A549 (cell line): ENCODE results near the gene KCNIP3. TPM values are rescaled to one million over a fixed set of nuclear protein-coding genes. Genes with fewer than 3 reads are reported as not detected.

Experiments
- ATAC-seq, 2 experiments: fragments of 200-7000 bp in 1 of 2; fragments of >200 bp in 1 of 2; cut with Nextera tagmentation in 1 of 2; cut with Tn5 transposase in 1 of 2; 3 replicates each; pipeline versions ENCODE4 v1.8.0 to v1.9.1; 2018 to 2020; ENCODE audit warnings: mild to moderate bottlenecking in 1 of 2, moderate library complexity in 1 of 2
- CTCF ChIA-PET: fragments of 300-600 bp; sonication (Branson Sonifier 250); formaldehyde crosslinking; extraction: SDS; loops from one replicate; lab custom pipeline; 2021; ENCODE audit warnings: antibody characterized with exemption, inconsistent platforms; lab: Yijun Ruan, JAX
- POLR2A ChIA-PET: fragments of 350-600 bp; formaldehyde crosslinking; extraction: SDS; loops from one replicate; lab custom pipeline; 2021; ENCODE audit warnings: antibody characterized with exemption, inconsistent platforms; lab: Yijun Ruan, JAX
- DNase-seq, 2 experiments: peaks; one replicate each; pipeline versions ENCODE4 v3.0.0 to v3.0.0-alpha.2; 2011 to 2016; ENCODE audit warnings: low read depth in 1 of 2, low spot score in 1 of 2
- FAIRE-seq: peaks from 2 replicates; lab custom pipeline; 2011; peaks lifted over from hg19 to GRCh38; lab: Jason Lieb, UNC
- H3K27ac ChIP-seq, 2 experiments: fragments of >200 bp; sonication (Bioruptor Twin); formaldehyde crosslinking; 3 replicates each; pipeline ENCODE4 v1.5.1; 2016 to 2017
- H3K4me1 ChIP-seq: fragments of >200 bp; sonication (Bioruptor Twin); formaldehyde crosslinking; 3 replicates; pipeline ENCODE4 v1.6.1; 2016
- H3K4me2 ChIP-seq: fragments of >200 bp; sonication (Bioruptor Twin); formaldehyde crosslinking; 3 replicates; pipeline ENCODE4 v1.6.1; 2016
- H3K4me3 ChIP-seq: fragments of >200 bp; sonication (Bioruptor Twin); formaldehyde crosslinking; 3 replicates; pipeline ENCODE4 v1.5.1; 2016
- H3K9me3 ChIP-seq: fragments of >200 bp; sonication (Bioruptor Twin); formaldehyde crosslinking; 3 replicates; pipeline ENCODE4 v1.6.1; 2016
- BHLHE40 ChIP-seq: IDR thresholded peaks from 2 replicates; pipeline ENCODE4 v1.6.1; 2012; ENCODE audit warnings: low read depth, low read length, inconsistent platforms
- CBX8 ChIP-seq: fragments of 200-600 bp; sonication (generic); IDR thresholded peaks from 2 replicates; pipeline ENCODE4 v1.6.1; 2016
- CHD2 ChIP-seq: fragments of 150-350 bp; IDR thresholded peaks from 2 replicates; pipeline ENCODE4 v1.6.1; 2014; ENCODE audit warnings: low read length; ENCODE audit not compliant: partially characterized antibody
- FOSB ChIP-seq: fragments of 250-450 bp; sonication (Bioruptor Pico); IDR thresholded peaks from 2 replicates; pipeline ENCODE4 v1.5.0; 2020; ENCODE audit warnings: mild to moderate bottlenecking, moderate library complexity
- HMGXB4 ChIP-seq: fragments of 250-450 bp; sonication (Bioruptor Pico); IDR thresholded peaks from 2 replicates; pipeline ENCODE4 v1.5.0; 2021; ENCODE audit warnings: mild to moderate bottlenecking, moderate library complexity, borderline replicate concordance
- HOXB5 ChIP-seq: fragments of 250-450 bp; sonication (Bioruptor Pico); IDR thresholded peaks from 2 replicates; pipeline ENCODE4 v1.5.0; 2020; ENCODE audit warnings: mild to moderate bottlenecking, moderate library complexity
- JUN ChIP-seq, 2 experiments: fragments of >200 bp; sonication (Bioruptor Twin); formaldehyde crosslinking; IDR thresholded peaks; 2 replicates in 1 of 2; 3 replicates in 1 of 2; pipeline ENCODE4 v1.6.1; 2016 to 2017
- KDM5A ChIP-seq: fragments of 200-600 bp; sonication (generic); IDR thresholded peaks from 2 replicates; pipeline ENCODE4 v1.6.1; 2016; ENCODE audit warnings: antibody characterized with exemption, mild to moderate bottlenecking
- MAZ ChIP-seq: fragments of 150-350 bp; IDR thresholded peaks from 2 replicates; pipeline ENCODE4 v1.6.1; 2014; ENCODE audit warnings: antibody characterized with exemption, low read depth, low read length, borderline replicate concordance
- MYC ChIP-seq: IDR thresholded peaks from 2 replicates; pipeline ENCODE4 v1.6.1; 2012; ENCODE audit warnings: mild to moderate bottlenecking, inconsistent platforms, low read length, improper control_type of control experiment, borderline replicate concordance
- NPAS2 ChIP-seq: fragments of 250-450 bp; sonication (Bioruptor Pico); IDR thresholded peaks from 2 replicates; pipeline ENCODE4 v1.8.0; 2022; ENCODE audit warnings: mild to moderate bottlenecking, moderate library complexity, borderline replicate concordance
- NR3C1 ChIP-seq: fragments of >200 bp; sonication (Bioruptor Twin); formaldehyde crosslinking; IDR thresholded peaks from 3 replicates; pipeline ENCODE4 v1.6.1; 2017
- PBX3 ChIP-seq: IDR thresholded peaks from 2 replicates; pipeline ENCODE4 v1.6.1; 2012
- PHF8 ChIP-seq: fragments of 200-600 bp; sonication (generic); IDR thresholded peaks from 2 replicates; pipeline ENCODE4 v1.6.1; 2016; ENCODE audit warnings: low read depth, mild to moderate bottlenecking, antibody characterized with exemption, moderate library complexity, borderline replicate concordance
- RAD21 ChIP-seq, 2 experiments: fragments of >200 bp in 1 of 2; sonication (Bioruptor Twin) in 1 of 2; formaldehyde crosslinking in 1 of 2; IDR thresholded peaks in 1 of 2; conservative IDR thresholded peaks in 1 of 2; 2 replicates in 1 of 2; 3 replicates in 1 of 2; pipeline ENCODE4 v1.6.1; 2012 to 2018; ENCODE audit warnings: inconsistent platforms in 1 of 2
- RARB ChIP-seq: fragments of 250-450 bp; sonication (Bioruptor Pico); IDR thresholded peaks from 2 replicates; pipeline ENCODE4 v1.8.0; 2021; ENCODE audit warnings: mild to moderate bottlenecking, moderate library complexity
- RNF2 ChIP-seq: fragments of 200-600 bp; sonication (generic); IDR thresholded peaks from 2 replicates; pipeline ENCODE4 v1.6.1; 2016; ENCODE audit warnings: low read depth, mild to moderate bottlenecking, antibody characterized with exemption, moderate library complexity, borderline replicate concordance
- TFCP2L1 ChIP-seq: fragments of 250-450 bp; sonication (Bioruptor Pico); IDR thresholded peaks from 2 replicates; pipeline ENCODE4 v1.5.0; 2021; ENCODE audit warnings: mild to moderate bottlenecking
- TP53 ChIP-seq: fragments of 250-450 bp; sonication (Bioruptor Pico); IDR thresholded peaks from 2 replicates; pipeline ENCODE4 v1.5.0; 2021; ENCODE audit warnings: mild to moderate bottlenecking, moderate library complexity
- USF2 ChIP-seq: fragments of 450-650 bp; IDR thresholded peaks from 2 replicates; pipeline ENCODE4 v1.6.1; 2014; ENCODE audit warnings: antibody characterized with exemption
- ZC3H11A ChIP-seq: fragments of 450-650 bp; IDR thresholded peaks from 2 replicates; pipeline ENCODE4 v1.6.1; 2014; ENCODE audit warnings: antibody characterized with exemption, mild to moderate bottlenecking
- ZFP36 ChIP-seq: fragments of 450-650 bp; IDR thresholded peaks from 2 replicates; pipeline ENCODE4 v1.6.1; 2014; ENCODE audit warnings: borderline replicate concordance; ENCODE audit not compliant: partially characterized antibody
- WGBS: methylation state at CpG from one replicate; pipeline ENCODE4 v1.1.6; 2017; ENCODE audit errors: missing lambda C conversion rate; 5-methylcytosine and 5-hydroxymethylcytosine counted together
- polyA plus RNA-seq, 4 experiments: library from polyadenylated mRNA; depleted of rRNA in 3 of 4; stranded (reverse); fragments of >200 nt; fragmentation: RNase III in 1 of 4; extraction: RNeasy Plus Mini Kit Qiagen cat#74134 plus additional on column Dnase treatment in 1 of 4; gene quantifications; 2 replicates in 3 of 4; 3 replicates in 1 of 4; pipeline ENCODE4 v1.2.3, GENCODE V29; 2011 to 2017

KCNIP3 gene
- polyA plus RNA-seq, 2 of the 4 experiments (the other 2 are of a cell fraction): 0.13 to 0.84 TPM

DNA sequence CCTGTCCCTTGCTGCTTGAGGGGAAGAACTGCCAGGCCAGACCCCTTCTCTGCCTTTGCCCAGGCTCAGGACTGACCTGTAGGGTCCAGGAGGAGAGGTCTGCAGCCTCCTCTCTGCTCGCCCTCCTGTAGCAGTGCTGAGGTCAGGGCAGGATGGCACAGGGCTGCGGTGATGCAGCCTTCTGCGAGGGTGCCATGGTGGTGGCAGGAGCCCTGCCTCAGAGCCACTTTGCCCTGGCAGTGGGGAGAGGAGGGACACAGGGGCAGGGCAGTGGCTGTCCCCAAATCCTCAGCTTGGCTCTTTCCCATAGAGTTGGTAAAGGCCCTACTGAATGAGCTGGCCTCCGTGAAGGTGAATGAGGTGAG is 22.0 kb upstream of the KCNIP3 start:
- CTCF ChIA-PET: no interaction called here
- TF ChIP-seq ZC3H11A (no peak), HMGXB4 (CRISPR knock-in tag) (no peak), NPAS2 (CRISPR knock-in tag) (no peak), RNF2 (no peak), BHLHE40 (no peak), CHD2 (no peak), HOXB5 (no peak), JUN (IDR thresholded peaks at IDR 0.05) (no peak), FOSB (no peak), TP53 (no peak), PHF8 (no peak), PBX3 (no peak), RARB (CRISPR knock-in tag) (no peak), KDM5A (no peak), NR3C1 (no peak), USF2 (no peak), MAZ (no peak), MYC (no peak)
- FAIRE-seq (no peak), ATAC-seq (no peak), DNase-seq (no peak)
- Histone ChIP-seq H3K4me2 (no peak overlapping the region), H3K4me3 (no peak overlapping the region), H3K27ac (no peak overlapping the region), H3K9me3 (peaks cover 34% of the 10 kb centered on the region), H3K4me1 (no peaks in the 10 kb centered on the region)
- WGBS: 43% methylated on average over 4 of the region's 4 CpGs
- POLR2A ChIA-PET: no interaction called here

- Histone ChIP-seq H3K4me1 (no peaks in the 10 kb centered on the region), H3K4me2 (no peak overlapping the region), H3K4me3 (no peak overlapping the region), H3K9me3 (peaks cover 31% of the 10 kb centered on the region), H3K27ac (no peak overlapping the region)
- FAIRE-seq: no peak
- no peak for DNase-seq
- ChIA-PET CTCF (no interaction called here), POLR2A (no interaction called here)
- WGBS: 72% methylated on average over 28 of the region's 28 CpGs
- no peak for ATAC-seq
- no peak for TF ChIP-seq TFCP2L1 (CRISPR knock-in tag)
- TF ChIP-seq CBX8: no peak
- no peak for TF ChIP-seq RAD21 (conservative IDR thresholded peaks at IDR 0.05 in 1 of 2, IDR thresholded peaks at IDR 0.05 in 1 of 2)
- TF ChIP-seq PBX3: no peak
- no peak for TF ChIP-seq ZFP36
Measured at GRCh38 chr2:95275601-95276243, 21.4 kb upstream of the KCNIP3 start.
